ENCODE results near the gene PPP1R27. TPM values are rescaled to one million over a fixed set of nuclear protein-coding genes. Genes with fewer than 3 reads are reported as not detected.
A peak's percentile ranks its signal among the peaks of the same experiment; 100 is the strongest.

PPP1R27 gene
- total RNA-seq, 2 donors from 2014 or later = not detected

GRCh38 chr17:81863833-81864768 is 29.3 kb upstream of the PPP1R27 start:
- Histone ChIP-seq H3K27ac (ENCODE audit: low read depth, low read length) (no peak overlapping the region), H3K9me3 (ENCODE audit: control insufficient read depth, low read length) (no peaks in the 10 kb centered on the region), H3K4me1 (ENCODE audit: control insufficient read depth, insufficient read depth, low read length) (peaks cover under 1% of the 10 kb centered on the region), H3K9ac (ENCODE audit: extremely low read depth, low read length, poor library complexity, severe bottlenecking) (no peak overlapping the region), H3K27me3 (ENCODE audit: control insufficient read depth, insufficient read depth, low read length, poor library complexity, severe bottlenecking) (no peaks in the 10 kb centered on the region), H3K4me3 (ENCODE audit: low read length) (no peak overlapping the region), H3K36me3 (ENCODE audit: control insufficient read depth, insufficient read depth, low read length) (peaks cover 51% of the 10 kb centered on the region)
- Mint-ChIP-seq H3K36me3 (ENCODE audit: low read depth) (peaks cover 28% of the 10 kb centered on the region), H3K27ac (no peak overlapping the region), H3K4me3 (no peak overlapping the region), H3K9me3 (no peaks in the 10 kb centered on the region), H3K4me1 (peaks cover 9% of the 10 kb centered on the region), H3K27me3 (ENCODE audit: insufficient read depth) (no peaks in the 10 kb centered on the region)
- DNase-seq = peak; percentile 83
- TF ChIP-seq CTCF (conservative IDR thresholded peaks at IDR 0.05) = peak; percentile 53
- WGBS, 2 experiments (ENCODE audit: insufficient coverage in 1 of 2, insufficient read length in 1 of 2) = 90 to 94% methylated on average over 6 to 9 of the region's 9 CpGs

- Histone ChIP-seq H3K4me1 (ENCODE audit: control insufficient read depth, insufficient read depth, low read length) (peaks cover 8% of the 10 kb centered on the region), H3K9ac (ENCODE audit: extremely low read depth, low read length, poor library complexity, severe bottlenecking) (no peak overlapping the region), H3K9me3 (ENCODE audit: control insufficient read depth, low read length) (no peaks in the 10 kb centered on the region), H3K27ac (ENCODE audit: low read depth, low read length) (no peak overlapping the region), H3K36me3 (ENCODE audit: control insufficient read depth, insufficient read depth, low read length) (peaks cover 54% of the 10 kb centered on the region), H3K27me3 (ENCODE audit: control insufficient read depth, insufficient read depth, low read length, poor library complexity, severe bottlenecking) (no peaks in the 10 kb centered on the region), H3K4me3 (ENCODE audit: low read length) (peak overlapping the region; percentile 32)
- Mint-ChIP-seq H3K36me3 (ENCODE audit: low read depth) (peaks cover 36% of the 10 kb centered on the region), H3K9me3 (no peaks in the 10 kb centered on the region), H3K4me1 (peaks cover 9% of the 10 kb centered on the region), H3K27me3 (ENCODE audit: insufficient read depth) (no peaks in the 10 kb centered on the region), H3K4me3 (peak overlapping the region; percentile 39), H3K27ac (peak overlapping the region; percentile 56)
- no peak for DNase-seq
- 89 to 95% methylated on average over 3 to 6 of the region's 6 CpGs for WGBS, 2 experiments (ENCODE audit: insufficient coverage in 1 of 2, insufficient read length in 1 of 2)
- no peak for TF ChIP-seq CTCF (conservative IDR thresholded peaks at IDR 0.05)
These were observed 28.3 kb upstream of the PPP1R27 start for GRCh38 chr17:81863123-81863675.

GRCh38 chr17:81860756-81861568 is 26.1 kb upstream of the PPP1R27 start:
- H3K9ac ChIP-seq (ENCODE audit: extremely low read depth, low read length, poor library complexity, severe bottlenecking) = peak overlapping the region; percentile 95
- no peaks in the 10 kb centered on the region for H3K27me3 Mint-ChIP-seq (ENCODE audit: insufficient read depth)
- H3K27ac ChIP-seq (ENCODE audit: low read depth, low read length) = peak overlapping the region; percentile 69
- peak; percentile 100 for DNase-seq
- H3K9me3 ChIP-seq (ENCODE audit: control insufficient read depth, low read length) = no peaks in the 10 kb centered on the region
- no peak for TF ChIP-seq CTCF (conservative IDR thresholded peaks at IDR 0.05)
- peak overlapping the region; percentile 97 for H3K27ac Mint-ChIP-seq
- peaks cover 8% of the 10 kb centered on the region for H3K4me1 ChIP-seq (ENCODE audit: control insufficient read depth, insufficient read depth, low read length)
- no peaks in the 10 kb centered on the region for H3K27me3 ChIP-seq (ENCODE audit: control insufficient read depth, insufficient read depth, low read length, poor library complexity, severe bottlenecking)
- 0% methylated on average over 40 to 74 of the region's 74 CpGs for WGBS, 2 experiments (ENCODE audit: insufficient coverage in 1 of 2, insufficient read length in 1 of 2)
- H3K36me3 ChIP-seq (ENCODE audit: control insufficient read depth, insufficient read depth, low read length) = peaks cover 65% of the 10 kb centered on the region
- no peaks in the 10 kb centered on the region for H3K9me3 Mint-ChIP-seq
- H3K4me1 Mint-ChIP-seq = peaks cover 9% of the 10 kb centered on the region
- H3K36me3 Mint-ChIP-seq (ENCODE audit: low read depth) = peaks cover 48% of the 10 kb centered on the region
- H3K4me3 Mint-ChIP-seq = peak overlapping the region; percentile 77
- H3K4me3 ChIP-seq (ENCODE audit: low read length) = peak overlapping the region; percentile 91
